Fibroblast of lung (primary cell): Measurements from ENCODE around the gene RCAN2. TPM values are rescaled to one million over a fixed set of nuclear protein-coding genes. Genes with fewer than 3 reads are reported as not detected.

Experiments
- DNase-seq, 2 donors: peaks; one replicate each; pipeline versions ENCODE4 v3.0.0 to v3.0.0-alpha.2; 2010; ENCODE audit warnings: low read depth in 2 of 2
- H2AFZ ChIP-seq: 2 replicates; pipeline ENCODE4 v1.5.1; 2012; ENCODE audit warnings: low read length, control low read depth, inconsistent platforms
- H3K27ac ChIP-seq: 2 replicates; pipeline ENCODE4 v1.5.1; 2011; ENCODE audit warnings: low read length, control low read depth; ENCODE audit not compliant: insufficient read depth
- H3K27me3 ChIP-seq: 2 replicates; pipeline ENCODE4 v1.5.1; 2011; ENCODE audit warnings: mild to moderate bottlenecking, low read length; ENCODE audit not compliant: control insufficient read depth, insufficient read depth
- H3K36me3 ChIP-seq: 2 replicates; pipeline ENCODE4 v1.5.1; 2011; ENCODE audit warnings: low read length; ENCODE audit not compliant: control insufficient read depth, insufficient read depth
- H3K4me1 ChIP-seq: 2 replicates; pipeline ENCODE4 v1.5.1; 2011; ENCODE audit warnings: low read length; ENCODE audit not compliant: control insufficient read depth, insufficient read depth; ENCODE audit errors: extremely low read depth
- H3K4me2 ChIP-seq: 2 replicates; pipeline ENCODE4 v1.5.1; 2011; ENCODE audit warnings: low read length, control low read depth; ENCODE audit not compliant: insufficient read depth; ENCODE audit errors: extremely low read depth
- H3K4me3 ChIP-seq, 4 experiments: fragments of 200-600 bp in 1 of 4; sonication (generic) in 1 of 4; replicated peaks in 1 of 4; 2 replicates each; pipeline ENCODE4 v1.5.1; 2011 to 2016; ENCODE audit warnings: low read length in 4 of 4, low read depth in 3 of 4, mild to moderate bottlenecking in 3 of 4, control low read depth in 2 of 4, inconsistent platforms in 1 of 4, mixed read lengths in 1 of 4; ENCODE audit not compliant: insufficient read depth in 1 of 4; ENCODE audit errors: control extremely low read depth in 1 of 4
- H3K79me2 ChIP-seq: 2 replicates; pipeline ENCODE4 v1.5.1; 2012; ENCODE audit warnings: mild to moderate bottlenecking, low read length, inconsistent platforms; ENCODE audit not compliant: control insufficient read depth, insufficient read depth
- H3K9ac ChIP-seq: 2 replicates; pipeline ENCODE4 v1.5.1; 2011; ENCODE audit warnings: mild to moderate bottlenecking, low read length, control low read depth; ENCODE audit not compliant: insufficient read depth
- H3K9me3 ChIP-seq: 2 replicates; pipeline ENCODE4 v1.5.1; 2012; ENCODE audit warnings: low read depth, low read length; ENCODE audit not compliant: control insufficient read depth, insufficient read depth
- H4K20me1 ChIP-seq: 2 replicates; pipeline ENCODE4 v1.5.1; 2011; ENCODE audit warnings: low read length; ENCODE audit not compliant: control insufficient read depth, insufficient read depth; ENCODE audit errors: extremely low read depth
- CTCF ChIP-seq, 2 donors: IDR thresholded peaks in 1 of 2; conservative IDR thresholded peaks in 1 of 2; 1 replicate in 1 of 2; 2 replicates in 1 of 2; pipeline ENCODE4 v1.5.1; 2011 to 2012; ENCODE audit warnings: low read length in 2 of 2, control low read depth in 1 of 2, inconsistent platforms in 1 of 2, low read depth in 1 of 2, mild to moderate bottlenecking in 1 of 2
- EZH2 ChIP-seq: IDR thresholded peaks from 2 replicates; pipeline ENCODE4 v1.5.1; 2012; ENCODE audit warnings: low read length, control low read depth, mild to moderate bottlenecking; ENCODE audit errors: missing control alignments
- polyA plus RNA-seq, 2 donors: library from polyadenylated mRNA; depleted of rRNA in 1 of 2; stranded (reverse) in 1 of 2; unstranded in 1 of 2; fragments of >200 nt; gene quantifications; 2 replicates each; pipeline ENCODE4 v1.2.1, GENCODE V29; 2011 to 2012; ENCODE audit warnings: missing spikeins in 1 of 2
- total RNA-seq: library from RNA; depleted of rRNA; stranded (reverse); fragments of >200 nt; gene quantifications from 2 replicates; pipeline ENCODE4 v1.2.1, GENCODE V29; 2014

Gene RCAN2
- total and polyA plus RNA-seq, 2 donors (not counting 1 experiment from before 2014, with no cell fraction given) = 11.7 to 38.0 TPM

- Histone ChIP-seq H3K27me3 (no peaks in the 10 kb centered on the region), H3K79me2 (no peaks in the 10 kb centered on the region), H3K27ac (no peak overlapping the region), H3K4me2 (peak overlapping the region; percentile 68), H3K9ac (no peak overlapping the region), H3K36me3 (no peaks in the 10 kb centered on the region), H4K20me1 (no peaks in the 10 kb centered on the region), H3K4me1 (peaks cover 20% of the 10 kb centered on the region), H2AFZ (no peak overlapping the region), H3K4me3 (peak overlapping the region in 1 of 4 experiments; percentile 50), H3K9me3 (no peaks in the 10 kb centered on the region)
- TF ChIP-seq CTCF (conservative IDR thresholded peaks at IDR 0.05 in 1 of 2, IDR thresholded peaks at IDR 0.05 in 1 of 2; ENCODE audit: low read depth in 1 of 2, low read length in 2 of 2) (no peak), EZH2 (no peak)
- peak; percentile 92 to 95 for DNase-seq
Measured at GRCh38 chr6:46323312-46323965, 167.8 kb downstream of the RCAN2 start.

GRCh38 chr6:46320505-46320904 is 170.7 kb downstream of the RCAN2 start:
- no peak for TF ChIP-seq EZH2
- TF ChIP-seq CTCF (conservative IDR thresholded peaks at IDR 0.05 in 1 of 2, IDR thresholded peaks at IDR 0.05 in 1 of 2; ENCODE audit: low read depth in 1 of 2, low read length in 2 of 2) = no peak
- Histone ChIP-seq H3K4me2 (no peak overlapping the region), H4K20me1 (no peaks in the 10 kb centered on the region), H3K36me3 (no peaks in the 10 kb centered on the region), H3K9ac (no peak overlapping the region), H2AFZ (no peak overlapping the region), H3K9me3 (no peaks in the 10 kb centered on the region), H3K27me3 (no peaks in the 10 kb centered on the region), H3K79me2 (no peaks in the 10 kb centered on the region), H3K4me1 (peaks cover 15% of the 10 kb centered on the region), H3K27ac (no peak overlapping the region), H3K4me3 (no peak overlapping the region)
- DNase-seq = no peak

- no peaks in the 10 kb centered on the region for H3K4me1 ChIP-seq
- no peaks in the 10 kb centered on the region for H3K9me3 ChIP-seq
- H2AFZ ChIP-seq = no peak overlapping the region
- no peaks in the 10 kb centered on the region for H3K27me3 ChIP-seq
- no peak for TF ChIP-seq CTCF (conservative IDR thresholded peaks at IDR 0.05 in 1 of 2, IDR thresholded peaks at IDR 0.05 in 1 of 2; ENCODE audit: low read depth in 1 of 2, low read length in 2 of 2)
- H3K36me3 ChIP-seq = no peaks in the 10 kb centered on the region
- H3K9ac ChIP-seq = no peak overlapping the region
- no peak overlapping the region for H3K4me2 ChIP-seq
- H4K20me1 ChIP-seq = no peaks in the 10 kb centered on the region
- H3K27ac ChIP-seq = no peak overlapping the region
- DNase-seq = no peak
- H3K4me3 ChIP-seq = no peak overlapping the region
- no peaks in the 10 kb centered on the region for H3K79me2 ChIP-seq
Measured at GRCh38 chr6:46315589-46315988, 175.7 kb downstream of the RCAN2 start.
